Natural killer cell (primary cell): ENCODE data around the gene INPP5D. TPM values are rescaled to one million over a fixed set of nuclear protein-coding genes. Genes with fewer than 3 reads are reported as not detected.
A peak's percentile ranks its signal among the peaks of the same experiment; 100 is the strongest.

ENCODE experiments used
- ATAC-seq, 3 donors: fragments of 150-1000 bp in 2 of 3; fragments of 200-7000 bp in 1 of 3; cut with Tn5 transposase; 1 replicate in 1 of 3; 2 replicates in 2 of 3; pipeline ENCODE4 v1.10.0; 2021; ENCODE audit warnings: mild to moderate bottlenecking in 2 of 3, moderate library complexity in 2 of 3
- DNase-seq, 2 donors: peaks; one replicate each; pipeline versions ENCODE4 v3.0.0 to v3.0.0-alpha.2; 2013 to 2021; ENCODE audit warnings: mixed read lengths in 1 of 2
- H3K27ac ChIP-seq: one replicate; pipeline ENCODE4 v1.5.1; 2013; ENCODE audit warnings: mild to moderate bottlenecking, low read length
- H3K27me3 ChIP-seq: one replicate; pipeline ENCODE4 v1.6.1; 2013; ENCODE audit warnings: low read length; ENCODE audit not compliant: control insufficient read depth, insufficient read depth
- H3K36me3 ChIP-seq: one replicate; pipeline ENCODE4 v1.6.1; 2013; ENCODE audit warnings: low read length; ENCODE audit not compliant: control insufficient read depth, insufficient read depth
- H3K4me1 ChIP-seq: one replicate; pipeline ENCODE4 v1.6.1; 2013; ENCODE audit warnings: low read length; ENCODE audit not compliant: control insufficient read depth, insufficient read depth
- H3K4me3 ChIP-seq: one replicate; pipeline ENCODE4 v1.5.1; 2013; ENCODE audit warnings: low read length
- H3K9me3 ChIP-seq: one replicate; pipeline ENCODE4 v1.6.1; 2013; ENCODE audit warnings: low read length; ENCODE audit not compliant: control insufficient read depth, insufficient read depth
- H3K27ac Mint-ChIP-seq, 2 donors: one replicate each; pipeline ENCODE4 v1.8.0; 2022; ENCODE audit warnings: mild to moderate bottlenecking in 2 of 2, mixed read lengths in 2 of 2, moderate library complexity in 1 of 2
- H3K27me3 Mint-ChIP-seq, 2 donors: one replicate each; pipeline ENCODE4 v1.8.0; 2022; ENCODE audit warnings: low read depth in 2 of 2, mixed read lengths in 2 of 2
- H3K36me3 Mint-ChIP-seq: one replicate; pipeline ENCODE4 v1.8.0; 2022; ENCODE audit warnings: mixed read lengths
- H3K4me1 Mint-ChIP-seq, 2 donors: one replicate each; pipeline ENCODE4 v1.8.0; 2022; ENCODE audit warnings: mixed read lengths in 2 of 2
- H3K4me3 Mint-ChIP-seq: one replicate; pipeline ENCODE4 v1.8.0; 2022; ENCODE audit warnings: mild to moderate bottlenecking, moderate library complexity, mixed read lengths
- H3K9me3 Mint-ChIP-seq, 2 donors: one replicate each; pipeline ENCODE4 v1.8.0; 2022; ENCODE audit warnings: mixed read lengths in 2 of 2
- WGBS: methylation state at CpG from one replicate; pipeline ENCODE4 v1.1.7; 2013; ENCODE audit warnings: missing lambda C conversion rate; ENCODE audit not compliant: insufficient coverage; 5-methylcytosine and 5-hydroxymethylcytosine counted together
- intact Hi-C: fragments of 100-400 bp; cut with micrococcal nuclease; formaldehyde crosslinking; loops from one replicate; pipeline ENCODE4 v1.14.2; 2022
- total RNA-seq, 4 donors: library from RNA; stranded (reverse); fragments of 120-200 nt in 1 of 4; gene quantifications; one replicate each; pipeline versions ENCODE4 v1.2.3 to v1.2.4, GENCODE V29; 2013 to 2022
- TF ChIP-seq, protein P1 (sequence below): fragments of 200-600 bp; IDR thresholded peaks from one replicate; pipeline ENCODE4 v1.8.0; 2022; ENCODE audit warnings: antibody characterized with exemption

The INPP5D gene
- total RNA-seq, 3 donors from 2014 or later (not counting 1 experiment from before 2014, with no cell fraction given): 385 to 498 (median 497) TPM

DNA sequence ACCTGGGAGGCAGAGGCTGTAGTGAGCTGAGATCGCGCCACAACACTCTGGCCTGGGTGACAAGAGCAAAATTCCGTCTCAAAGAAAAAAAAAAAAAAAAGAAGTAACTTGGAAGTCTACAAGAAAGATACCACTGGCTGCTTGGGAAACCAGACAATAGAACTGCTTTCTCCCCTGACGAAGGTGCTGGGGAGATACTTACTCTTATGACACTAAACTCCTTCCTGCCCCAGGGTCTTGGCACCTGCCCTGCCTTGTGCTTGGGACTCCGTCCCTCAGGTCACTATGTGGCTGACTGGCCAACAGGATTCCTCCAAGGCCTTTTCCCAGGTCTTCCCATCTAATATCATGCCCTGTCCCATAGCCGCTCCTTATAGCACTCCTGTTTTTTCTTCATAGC lies 30.7 kb downstream of the INPP5D start:
- intact Hi-C loops: no loop called here
- 87% methylated on average over 6 of the region's 6 CpGs for WGBS

DNA sequence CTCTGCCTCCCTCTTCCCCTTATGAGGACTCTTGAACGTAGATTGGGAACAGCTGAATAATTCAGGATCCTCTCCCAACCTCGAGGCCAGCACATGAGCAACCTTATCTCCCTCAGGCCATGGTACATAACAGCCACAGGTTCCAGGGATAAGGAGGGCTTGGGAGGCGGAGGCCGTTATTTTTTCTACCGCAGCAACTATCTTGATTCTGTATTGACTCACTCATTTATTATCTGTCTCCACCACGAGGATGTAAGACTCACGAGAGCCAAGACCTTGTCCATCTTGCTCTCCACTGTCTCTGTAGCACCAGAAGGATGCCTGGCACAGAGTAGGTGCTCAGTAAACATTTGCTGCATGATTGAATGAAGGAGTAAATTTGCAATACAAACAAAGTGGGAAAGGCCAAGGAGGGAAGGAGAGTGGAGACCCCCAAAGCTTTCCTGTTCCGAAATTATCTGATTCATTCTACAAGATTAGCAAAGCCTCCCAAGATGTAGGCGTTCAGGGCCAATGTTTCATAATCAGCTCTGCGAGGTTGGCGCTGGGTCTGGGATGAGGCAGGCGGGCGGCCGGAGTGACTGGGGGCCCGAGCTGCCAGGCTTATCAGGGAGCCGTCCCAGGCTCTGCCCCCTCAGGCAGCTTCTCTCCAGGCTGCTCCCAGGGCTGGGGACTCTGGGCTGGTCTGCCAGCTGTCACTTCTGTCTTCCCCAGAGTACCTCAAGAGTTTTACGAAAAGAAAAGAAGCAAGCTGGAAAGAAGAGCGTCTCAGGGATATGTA lies 31.6 kb downstream of the INPP5D start:
- peak overlapping the region; percentile 53 for H3K4me3 Mint-ChIP-seq
- peaks cover 12% of the 10 kb centered on the region for H3K36me3 Mint-ChIP-seq
- H3K4me1 ChIP-seq: peaks cover 70% of the 10 kb centered on the region
- ATAC-seq: no peak
- DNase-seq: no peak
- peaks cover 84% of the 10 kb centered on the region in 2 donors for H3K4me1 Mint-ChIP-seq
- no peaks in the 10 kb centered on the region for H3K9me3 Mint-ChIP-seq
- no peaks in the 10 kb centered on the region for H3K27me3 Mint-ChIP-seq
- H3K36me3 ChIP-seq: peaks cover 42% of the 10 kb centered on the region
- H3K4me3 ChIP-seq: no peak overlapping the region
- H3K27ac Mint-ChIP-seq: no peak overlapping the region
- no peaks in the 10 kb centered on the region for H3K9me3 ChIP-seq
- TF ChIP-seq, protein P1, sequence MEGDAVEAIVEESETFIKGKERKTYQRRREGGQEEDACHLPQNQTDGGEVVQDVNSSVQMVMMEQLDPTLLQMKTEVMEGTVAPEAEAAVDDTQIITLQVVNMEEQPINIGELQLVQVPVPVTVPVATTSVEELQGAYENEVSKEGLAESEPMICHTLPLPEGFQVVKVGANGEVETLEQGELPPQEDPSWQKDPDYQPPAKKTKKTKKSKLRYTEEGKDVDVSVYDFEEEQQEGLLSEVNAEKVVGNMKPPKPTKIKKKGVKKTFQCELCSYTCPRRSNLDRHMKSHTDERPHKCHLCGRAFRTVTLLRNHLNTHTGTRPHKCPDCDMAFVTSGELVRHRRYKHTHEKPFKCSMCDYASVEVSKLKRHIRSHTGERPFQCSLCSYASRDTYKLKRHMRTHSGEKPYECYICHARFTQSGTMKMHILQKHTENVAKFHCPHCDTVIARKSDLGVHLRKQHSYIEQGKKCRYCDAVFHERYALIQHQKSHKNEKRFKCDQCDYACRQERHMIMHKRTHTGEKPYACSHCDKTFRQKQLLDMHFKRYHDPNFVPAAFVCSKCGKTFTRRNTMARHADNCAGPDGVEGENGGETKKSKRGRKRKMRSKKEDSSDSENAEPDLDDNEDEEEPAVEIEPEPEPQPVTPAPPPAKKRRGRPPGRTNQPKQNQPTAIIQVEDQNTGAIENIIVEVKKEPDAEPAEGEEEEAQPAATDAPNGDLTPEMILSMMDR: no peak
- 89% methylated on average over 18 of the region's 18 CpGs for WGBS
- no peaks in the 10 kb centered on the region for H3K27me3 ChIP-seq
- H3K27ac ChIP-seq: peak overlapping the region; percentile 63
- intact Hi-C loops: no loop called here

More for the DNA sequence above, 30.7 kb downstream of the INPP5D start:
- Mint-ChIP-seq H3K4me3 (no peak overlapping the region), H3K27ac (no peak overlapping the region), H3K36me3 (peaks cover 15% of the 10 kb centered on the region), H3K4me1 (peaks cover 85 to 88% of the 10 kb centered on the region in 2 donors), H3K27me3 (no peaks in the 10 kb centered on the region), H3K9me3 (no peaks in the 10 kb centered on the region)
- peaks cover 79% of the 10 kb centered on the region for H3K4me1 ChIP-seq
- H3K36me3 ChIP-seq: peaks cover 46% of the 10 kb centered on the region
- H3K4me3 ChIP-seq: no peak overlapping the region
- ATAC-seq (no peak), DNase-seq (no peak)
- H3K9me3 ChIP-seq: no peaks in the 10 kb centered on the region
- TF ChIP-seq, protein P1: no peak
- H3K27ac ChIP-seq: no peak overlapping the region
- H3K27me3 ChIP-seq: no peaks in the 10 kb centered on the region

DNA sequence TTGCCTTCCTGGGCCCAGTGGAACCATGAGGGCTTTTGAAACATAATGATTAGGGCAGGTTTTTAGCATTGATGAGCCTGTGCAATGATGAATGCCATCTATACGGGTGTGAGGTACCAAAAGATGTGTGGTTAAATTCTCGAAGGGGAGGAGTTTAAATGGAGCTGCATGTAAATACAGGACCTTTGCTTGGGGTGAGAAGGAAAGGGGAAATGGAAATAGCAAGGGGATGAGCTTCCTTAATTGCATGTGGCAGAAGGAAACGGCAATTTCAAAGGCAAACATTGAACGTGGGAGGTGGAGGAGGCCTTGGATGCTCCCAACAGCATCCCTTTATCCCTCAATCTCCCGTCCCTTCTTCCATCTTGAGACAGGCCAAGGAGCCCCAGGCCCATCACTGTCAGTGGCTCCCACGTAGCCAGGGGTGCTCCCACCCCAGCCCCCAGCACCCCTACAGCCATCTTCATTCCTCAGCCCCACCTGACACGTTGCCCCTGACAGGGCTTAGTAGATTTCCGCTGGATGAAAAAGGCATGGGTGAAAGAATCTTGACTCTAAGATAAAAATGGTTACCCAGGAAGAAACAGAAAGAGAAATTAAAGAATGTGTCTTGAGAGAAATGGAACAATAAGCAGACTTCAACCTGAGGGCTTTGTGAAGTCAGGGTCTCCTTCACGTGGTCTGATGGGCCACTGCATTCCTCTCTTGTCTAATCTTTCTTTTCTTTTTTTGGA lies 32.5 kb downstream of the INPP5D start:
- H3K4me3 Mint-ChIP-seq: peak overlapping the region; percentile 60

More for the DNA sequence above, 32.5 kb downstream of the INPP5D start:
- Histone ChIP-seq H3K4me3 (no peak overlapping the region), H3K4me1 (peaks cover 64% of the 10 kb centered on the region), H3K27me3 (no peaks in the 10 kb centered on the region), H3K9me3 (no peaks in the 10 kb centered on the region), H3K36me3 (peaks cover 41% of the 10 kb centered on the region), H3K27ac (peak overlapping the region; percentile 63)
- WGBS: 53% methylated on average over 9 of the region's 9 CpGs
- intact Hi-C loops: no loop called here
- TF ChIP-seq, protein P1: no peak
- peaks cover 86% of the 10 kb centered on the region in 2 donors for H3K4me1 Mint-ChIP-seq
- no peaks in the 10 kb centered on the region for H3K27me3 Mint-ChIP-seq
- no peak overlapping the region for H3K27ac Mint-ChIP-seq
- DNase-seq (no peak), ATAC-seq (peak; percentile 22 to 43 (median 24))
- H3K36me3 Mint-ChIP-seq: peaks cover 8% of the 10 kb centered on the region
- H3K9me3 Mint-ChIP-seq: no peaks in the 10 kb centered on the region
